Transverse colon (tissue), 4 donors: ENCODE data around the gene VSTM2L.

Experiments used
- CTCF ChIP-seq, 5 experiments: fragments of 200-600 bp in 3 of 5; fragments of 450-650 bp in 2 of 5; sonication (generic) in 3 of 5; IDR thresholded peaks; 1 replicate in 2 of 5; 2 replicates in 3 of 5; pipeline ENCODE4 v1.5.1; 2016 to 2017; ENCODE audit warnings: antibody characterized with exemption in 5 of 5, inconsistent platforms in 3 of 5, mild to moderate bottlenecking in 2 of 5, moderate library complexity in 1 of 5
- POLR2AphosphoS5 ChIP-seq, 3 donors: sonication (generic); formaldehyde crosslinking; IDR thresholded peaks; one replicate each; pipeline ENCODE4 v1.6.1; 2016; ENCODE audit warnings: antibody characterized with exemption in 3 of 3

DNA sequence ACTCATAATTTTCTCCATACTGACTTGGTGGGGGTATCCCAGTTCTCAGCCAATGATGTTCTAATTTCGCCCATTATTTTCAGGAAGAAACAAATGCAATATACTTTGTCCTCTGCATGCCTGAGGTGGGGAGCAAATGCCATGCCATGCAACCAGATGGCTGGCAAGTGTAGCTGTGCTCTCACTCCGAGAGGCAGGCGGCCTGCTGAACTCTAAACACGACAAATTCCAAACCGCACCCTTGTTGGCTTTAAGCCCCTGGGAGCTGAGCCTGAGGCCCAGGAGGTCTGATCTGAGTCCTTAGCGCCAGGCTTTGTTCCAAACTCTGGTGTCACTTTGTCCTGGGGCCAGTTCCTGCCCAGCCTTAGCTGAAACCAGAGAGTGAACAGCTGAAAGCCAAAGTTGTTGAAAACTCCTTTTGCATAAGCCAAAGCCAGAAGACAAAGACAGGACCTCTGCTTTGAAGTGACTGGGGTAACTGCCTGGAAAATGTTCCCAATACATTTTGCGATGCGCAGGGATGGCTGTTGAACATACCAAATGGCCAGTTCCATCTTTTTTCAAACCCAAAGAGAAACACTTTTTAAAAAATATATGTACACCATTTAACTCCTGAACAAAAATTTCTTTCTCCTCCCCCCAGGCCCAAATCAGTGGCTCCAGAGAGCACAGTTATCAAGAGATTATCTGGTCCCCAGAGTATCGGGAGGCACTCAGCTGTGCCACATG is 84.1 kb downstream of the VSTM2L start:
- TF ChIP-seq CTCF (IDR thresholded peaks at IDR 0.05) = no peak
- TF ChIP-seq POLR2AphosphoS5 (IDR thresholded peaks at IDR 0.05) = no peak
